Left ventricle myocardium inferior (tissue), 1 donor: ENCODE results near the gene ZYX. TPM values are rescaled to one million over a fixed set of nuclear protein-coding genes. Genes with fewer than 3 reads are reported as not detected.

Experiments used
- DNase-seq: peaks from one replicate; pipeline ENCODE4 v3.0.0-alpha.2; 2020
- H3K27ac ChIP-seq: fragments of 200-600 bp; replicated peaks from 2 replicates; pipeline ENCODE4 v1.8.0; 2021
- H3K27me3 ChIP-seq: fragments of 200-600 bp; 2 replicates; pipeline ENCODE4 v1.8.0; 2021; ENCODE audit warnings: low read depth
- H3K36me3 ChIP-seq: fragments of 200-600 bp; 2 replicates; pipeline ENCODE4 v1.8.0; 2021
- H3K4me1 ChIP-seq: fragments of 200-600 bp; 2 replicates; pipeline ENCODE4 v1.8.0; 2021
- H3K4me3 ChIP-seq: fragments of 200-600 bp; 2 replicates; pipeline ENCODE4 v1.8.0; 2021; ENCODE audit warnings: mild to moderate bottlenecking, moderate library complexity
- H3K9me3 ChIP-seq: fragments of 200-600 bp; replicated peaks from 2 replicates; pipeline ENCODE4 v1.8.0; 2021
- CTCF ChIP-seq: fragments of 200-600 bp; IDR thresholded peaks from 2 replicates; pipeline ENCODE4 v1.8.0; 2021; ENCODE audit warnings: antibody characterized with exemption, mild to moderate bottlenecking, borderline replicate concordance
- intact Hi-C: fragments of 100-400 bp; cut with micrococcal nuclease; formaldehyde crosslinking; loops from one replicate; pipeline ENCODE4 v1.11.0; 2022
- total RNA-seq: library from RNA; stranded (reverse); fragmentation: NEBNext Ultra II Directional; extraction: Animal tissue kit (Norgen Biotek cat#: 25700); gene quantifications from one replicate; pipeline ENCODE4 v1.2.1, GENCODE V29; 2021
- donor health status: DM: no; HTN: yes; CAD: no; lungs with severe emphysema.

Gene ZYX
- total RNA-seq, 1 donor from 2014 or later, result 68.4 TPM

DNA sequence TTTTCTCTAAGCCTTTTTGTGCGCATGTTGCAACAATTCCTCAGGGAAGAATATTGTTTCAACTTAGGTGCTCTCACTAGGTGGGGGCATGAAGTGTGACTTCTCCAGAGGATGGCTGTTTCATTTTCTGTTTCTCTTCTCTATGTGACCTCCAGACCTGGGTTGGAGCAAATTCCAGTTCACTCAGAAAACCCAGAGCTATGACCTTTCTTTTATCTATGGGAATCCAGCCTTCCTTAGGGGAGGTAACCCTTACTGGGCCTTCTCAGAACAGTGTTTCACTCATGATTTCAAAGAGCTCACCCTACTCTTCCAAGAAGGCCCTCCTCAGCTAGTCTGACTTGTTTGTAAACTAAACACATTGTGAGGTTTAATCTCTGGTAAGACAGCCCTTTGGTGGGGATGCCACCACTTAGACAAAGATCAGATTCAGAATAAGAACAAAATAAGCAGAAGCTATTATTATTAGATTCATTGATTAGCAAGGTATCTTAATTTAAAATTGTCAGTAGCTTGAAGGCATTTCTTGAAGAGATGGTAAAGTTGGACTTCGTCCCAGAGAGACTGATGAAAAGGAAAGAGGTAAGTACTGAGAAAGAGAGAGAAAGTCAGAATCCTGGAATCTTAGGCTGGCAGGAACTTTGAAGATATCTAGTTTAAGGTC lies 45.5 kb downstream of the ZYX start:
- H3K4me3 ChIP-seq, result no peak overlapping the region
- no peaks in the 10 kb centered on the region for H3K36me3 ChIP-seq
- no peak for DNase-seq
- H3K27ac ChIP-seq, result no peak overlapping the region
- no peaks in the 10 kb centered on the region for H3K9me3 ChIP-seq
- no peaks in the 10 kb centered on the region for H3K27me3 ChIP-seq
- TF ChIP-seq CTCF, result no peak
- intact Hi-C loops, result no loop called here
- no peaks in the 10 kb centered on the region for H3K4me1 ChIP-seq

DNA sequence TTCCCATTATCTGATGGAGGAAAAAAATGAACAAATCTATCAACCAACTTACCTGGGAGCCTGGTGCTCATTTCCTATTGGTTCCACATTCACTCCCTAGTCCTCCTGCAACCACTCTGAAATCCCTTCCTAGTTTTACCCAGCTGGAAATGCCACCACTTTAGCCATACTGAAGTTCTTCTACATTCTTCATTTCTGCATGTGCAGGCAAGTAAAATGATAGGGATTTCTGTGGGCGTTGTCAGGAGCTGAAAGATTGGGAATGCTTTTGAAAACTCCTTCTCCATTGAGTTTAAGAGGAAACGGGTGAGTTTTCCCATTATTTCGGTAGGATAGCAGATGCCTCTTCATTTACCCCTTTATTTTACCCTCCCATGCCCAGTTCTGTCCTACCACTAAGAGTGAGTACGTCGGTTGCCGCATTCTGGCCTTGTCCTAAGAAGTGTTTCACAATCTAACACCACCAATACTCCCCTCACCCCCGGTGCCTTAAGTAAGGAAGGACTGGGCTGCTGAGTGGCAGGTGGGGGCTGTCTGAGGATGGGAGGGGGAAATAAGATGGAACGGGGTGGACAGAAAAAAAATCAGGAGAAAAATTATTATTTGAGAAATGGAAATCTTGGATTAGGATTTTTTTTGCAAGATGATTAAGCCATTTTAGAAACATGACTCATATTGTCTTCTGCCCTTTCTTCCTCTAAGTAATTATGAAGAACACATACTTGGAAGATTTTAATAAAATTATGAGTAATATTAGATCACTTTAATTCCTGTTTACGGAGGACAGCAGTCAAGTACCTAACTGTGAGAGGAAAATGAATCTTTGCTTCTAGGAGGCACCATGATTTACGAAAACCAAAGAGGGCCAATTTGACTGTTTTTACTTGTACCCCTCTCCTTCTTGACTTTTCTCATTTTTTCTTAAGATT lies 48.9 kb downstream of the ZYX start:
- Histone ChIP-seq H3K27ac (no peak overlapping the region), H3K4me1 (no peaks in the 10 kb centered on the region), H3K9me3 (no peaks in the 10 kb centered on the region), H3K27me3 (no peaks in the 10 kb centered on the region), H3K36me3 (no peaks in the 10 kb centered on the region), H3K4me3 (no peak overlapping the region)
- no peak for DNase-seq
- intact Hi-C loops, result no loop called here
- no peak for TF ChIP-seq CTCF

GRCh38 chr7:143431109-143431508 lies 50.0 kb downstream of the ZYX start:
- Histone ChIP-seq H3K9me3 (no peaks in the 10 kb centered on the region), H3K27ac (no peak overlapping the region), H3K4me3 (no peak overlapping the region), H3K4me1 (no peaks in the 10 kb centered on the region), H3K36me3 (no peaks in the 10 kb centered on the region), H3K27me3 (no peaks in the 10 kb centered on the region)
- intact Hi-C loops, result no loop called here
- no peak for DNase-seq
- no peak for TF ChIP-seq CTCF

- Histone ChIP-seq H3K4me3 (no peak overlapping the region), H3K9me3 (no peaks in the 10 kb centered on the region), H3K4me1 (no peaks in the 10 kb centered on the region), H3K27ac (no peak overlapping the region), H3K36me3 (no peaks in the 10 kb centered on the region), H3K27me3 (no peaks in the 10 kb centered on the region)
- intact Hi-C loops, result no loop called here
- no peak for DNase-seq
- TF ChIP-seq CTCF, result no peak
Measured at GRCh38 chr7:143433759-143434158, 52.6 kb downstream of the ZYX start.

DNA sequence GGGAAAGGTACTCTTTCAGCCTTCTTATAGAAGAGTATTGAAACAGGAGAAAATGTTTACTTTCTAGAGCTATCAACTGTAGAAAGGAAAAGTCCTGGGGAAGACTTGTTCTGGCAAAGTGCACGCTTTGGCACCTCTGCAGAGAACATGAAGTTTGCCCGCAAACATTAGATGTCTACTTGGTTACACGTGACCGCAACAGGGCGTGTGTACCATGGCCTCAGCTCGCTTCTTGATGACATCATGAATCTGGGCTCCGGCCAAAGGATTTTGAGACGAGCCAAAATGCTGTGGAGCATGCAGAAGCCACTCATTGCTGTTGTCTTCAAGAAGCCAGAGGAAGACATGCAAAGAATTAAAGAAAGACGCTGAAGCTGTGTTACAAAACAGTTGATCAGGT lies 53.5 kb downstream of the ZYX start:
- Histone ChIP-seq H3K9me3 (no peaks in the 10 kb centered on the region), H3K36me3 (no peaks in the 10 kb centered on the region), H3K27ac (no peak overlapping the region), H3K4me1 (no peaks in the 10 kb centered on the region), H3K27me3 (no peaks in the 10 kb centered on the region), H3K4me3 (no peak overlapping the region)
- DNase-seq, result peak; percentile 58
- intact Hi-C loops, result no loop called here
- no peak for TF ChIP-seq CTCF
